ENCODE measurements around the gene IGF2R. TPM values are rescaled to one million over a fixed set of nuclear protein-coding genes. Genes with fewer than 3 reads are reported as not detected.

Gene IGF2R
- total and polyA plus RNA-seq, 2 donors (not counting 1 experiment from before 2014, with no cell fraction given): 9.5 to 53.3 TPM

DNA sequence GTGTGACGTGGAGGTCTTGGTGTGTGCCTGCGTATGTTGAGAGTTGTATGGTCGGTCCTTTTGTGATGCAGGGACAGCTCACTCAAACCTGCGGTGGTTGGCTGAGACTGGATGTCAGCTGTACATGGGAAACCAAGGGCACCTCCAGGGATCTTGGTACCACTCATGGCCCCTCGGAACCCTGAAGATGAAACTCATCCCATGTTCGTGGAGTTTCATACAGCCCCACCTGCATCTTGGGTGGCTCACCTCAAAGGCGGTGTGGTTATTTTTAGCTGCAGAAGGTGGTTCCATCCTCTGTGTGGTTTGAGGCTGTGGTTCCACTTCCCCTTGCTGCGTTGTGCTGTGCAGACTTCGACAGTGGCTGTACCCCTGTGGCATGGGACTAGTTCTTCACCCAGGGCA is 100.2 kb downstream of the IGF2R start:
- H2AFZ ChIP-seq (ENCODE audit: insufficient read depth, low read depth, low read length, poor library complexity, severe bottlenecking): no peak overlapping the region
- peaks cover 4% of the 10 kb centered on the region for H3K79me2 ChIP-seq (ENCODE audit: control insufficient read depth, insufficient read depth, low read length)
- Mint-ChIP-seq H3K27ac (peak overlapping the region; percentile 39), H3K27me3 (no peaks in the 10 kb centered on the region), H3K4me3 (peak overlapping the region; percentile 68), H3K9me3 (ENCODE audit: insufficient read depth) (no peaks in the 10 kb centered on the region), H3K4me1 (peaks cover 39% of the 10 kb centered on the region)
- H3K4me2 ChIP-seq (replicated peaks; ENCODE audit: low read depth, low read length, poor library complexity, severe bottlenecking): peak overlapping the region; percentile 69
- ChIA-PET POLR2A (no interaction called here), CTCF (interaction anchor here (1.0 to 1.3 kb wide), 2 partner anchors 206 to 465 kb away, joined by 3 read pairs; no protein-coding TSS in a partner anchor)
- H3K9me3 ChIP-seq (ENCODE audit: control extremely low read depth in 1 of 3, control insufficient read depth in 2 of 3, insufficient read depth in 1 of 3, low read length in 2 of 3): peaks cover 0 to 6% (median 0%) of the 10 kb centered on the region in 3 donors
- H4K20me1 ChIP-seq (ENCODE audit: control insufficient read depth, insufficient read depth, low read length, poor library complexity, severe bottlenecking): no peaks in the 10 kb centered on the region
- H3K27ac ChIP-seq (ENCODE audit: low read length in 2 of 2): peak overlapping the region in 1 of 2 donors; percentile 24
- no peak for TF ChIP-seq EZH2 (IDR thresholded peaks at IDR 0.05; ENCODE audit: borderline replicate concordance, insufficient read depth, low read depth, low read length, poor library complexity, severe bottlenecking)
- TF ChIP-seq, protein P1, sequence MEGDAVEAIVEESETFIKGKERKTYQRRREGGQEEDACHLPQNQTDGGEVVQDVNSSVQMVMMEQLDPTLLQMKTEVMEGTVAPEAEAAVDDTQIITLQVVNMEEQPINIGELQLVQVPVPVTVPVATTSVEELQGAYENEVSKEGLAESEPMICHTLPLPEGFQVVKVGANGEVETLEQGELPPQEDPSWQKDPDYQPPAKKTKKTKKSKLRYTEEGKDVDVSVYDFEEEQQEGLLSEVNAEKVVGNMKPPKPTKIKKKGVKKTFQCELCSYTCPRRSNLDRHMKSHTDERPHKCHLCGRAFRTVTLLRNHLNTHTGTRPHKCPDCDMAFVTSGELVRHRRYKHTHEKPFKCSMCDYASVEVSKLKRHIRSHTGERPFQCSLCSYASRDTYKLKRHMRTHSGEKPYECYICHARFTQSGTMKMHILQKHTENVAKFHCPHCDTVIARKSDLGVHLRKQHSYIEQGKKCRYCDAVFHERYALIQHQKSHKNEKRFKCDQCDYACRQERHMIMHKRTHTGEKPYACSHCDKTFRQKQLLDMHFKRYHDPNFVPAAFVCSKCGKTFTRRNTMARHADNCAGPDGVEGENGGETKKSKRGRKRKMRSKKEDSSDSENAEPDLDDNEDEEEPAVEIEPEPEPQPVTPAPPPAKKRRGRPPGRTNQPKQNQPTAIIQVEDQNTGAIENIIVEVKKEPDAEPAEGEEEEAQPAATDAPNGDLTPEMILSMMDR (IDR thresholded peaks at IDR 0.05): no peak
- peak; percentile 88 for ATAC-seq (ENCODE audit: low read depth)
- peak; percentile 85 for DNase-seq
- intact Hi-C loops (cut with micrococcal nuclease): loop anchor here (5.0 kb wide), 1 partner anchor 87 kb away; no protein-coding TSS in a partner anchor
- H3K4me3 ChIP-seq (ENCODE audit: control extremely low read depth in 1 of 5, extremely low read depth in 1 of 5, insufficient read depth in 1 of 5, low read depth in 2 of 5, low read length in 4 of 5): peak overlapping the region in 3 of 5 experiments; percentile 10 to 35 (median 31)
- H3K4me1 ChIP-seq (ENCODE audit: control insufficient read depth in 2 of 2, insufficient read depth in 2 of 2, low read length in 2 of 2): peaks cover 29 to 48% of the 10 kb centered on the region in 2 donors
- peak overlapping the region; percentile 27 for H3K9ac ChIP-seq (ENCODE audit: low read length)
- no peaks in the 10 kb centered on the region for H3K27me3 ChIP-seq (replicated peaks in 1 of 4; ENCODE audit: control extremely low read depth in 1 of 4, control insufficient read depth in 3 of 4, insufficient read depth in 4 of 4, low read length in 3 of 4)
- H3K36me3 ChIP-seq (replicated peaks in 1 of 2; ENCODE audit: control extremely low read depth in 1 of 2, control insufficient read depth in 1 of 2, extremely low read depth in 1 of 2, insufficient read depth in 2 of 2, low read length in 1 of 2): peaks cover 3 to 54% of the 10 kb centered on the region in 2 experiments
- WGBS (ENCODE audit: insufficient coverage): 17% methylated on average over 9 of the region's 9 CpGs

DNA sequence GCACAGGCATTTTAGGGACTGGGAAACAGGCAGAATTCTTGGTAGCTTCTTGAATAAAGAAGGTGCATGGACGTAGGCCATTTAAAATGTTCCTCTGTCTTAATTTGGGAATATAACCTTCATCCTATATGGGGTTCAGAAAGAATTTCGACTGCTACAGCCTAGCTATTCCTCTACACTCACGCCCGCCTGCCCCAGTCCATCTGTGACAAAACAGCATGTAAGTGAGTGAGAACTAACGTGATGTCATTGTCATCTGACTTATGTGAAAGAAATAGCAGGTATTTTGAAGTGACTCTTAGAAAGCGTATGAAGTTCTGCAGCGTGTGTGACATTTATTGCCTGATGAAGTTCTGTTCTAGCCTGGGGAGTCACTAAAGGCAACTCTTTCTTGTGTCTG is 100.6 kb downstream of the IGF2R start:
- H3K9me3 ChIP-seq (ENCODE audit: control extremely low read depth in 1 of 3, control insufficient read depth in 2 of 3, insufficient read depth in 1 of 3, low read length in 2 of 3): peaks cover 0 to 6% (median 0%) of the 10 kb centered on the region in 3 donors
- no peaks in the 10 kb centered on the region for H3K27me3 Mint-ChIP-seq
- no peak overlapping the region for H3K9ac ChIP-seq (ENCODE audit: low read length)
- WGBS (ENCODE audit: insufficient coverage): 64% methylated on average over 3 of the region's 7 CpGs
- peak overlapping the region; percentile 69 for H3K4me2 ChIP-seq (replicated peaks; ENCODE audit: low read depth, low read length, poor library complexity, severe bottlenecking)
- H2AFZ ChIP-seq (ENCODE audit: insufficient read depth, low read depth, low read length, poor library complexity, severe bottlenecking): no peak overlapping the region
- no peaks in the 10 kb centered on the region for H3K9me3 Mint-ChIP-seq (ENCODE audit: insufficient read depth)
- H3K4me3 ChIP-seq (ENCODE audit: control extremely low read depth in 1 of 5, extremely low read depth in 1 of 5, insufficient read depth in 1 of 5, low read depth in 2 of 5, low read length in 4 of 5): peak overlapping the region in 1 of 5 experiments; percentile 31
- no peaks in the 10 kb centered on the region for H3K27me3 ChIP-seq (replicated peaks in 1 of 4; ENCODE audit: control extremely low read depth in 1 of 4, control insufficient read depth in 3 of 4, insufficient read depth in 4 of 4, low read length in 3 of 4)
- peak overlapping the region; percentile 68 for H3K4me3 Mint-ChIP-seq
- no peak for TF ChIP-seq EZH2 (IDR thresholded peaks at IDR 0.05; ENCODE audit: borderline replicate concordance, insufficient read depth, low read depth, low read length, poor library complexity, severe bottlenecking)
- TF ChIP-seq, protein P1 (IDR thresholded peaks at IDR 0.05): no peak
- ATAC-seq (ENCODE audit: low read depth) (peak; percentile 29), DNase-seq (no peak)
- H3K27ac Mint-ChIP-seq: no peak overlapping the region
- POLR2A ChIA-PET: interaction anchor here (0.6 kb wide), 1 partner anchor 1857 kb away, joined by 3 read pairs; no protein-coding TSS in a partner anchor
- no peaks in the 10 kb centered on the region for H4K20me1 ChIP-seq (ENCODE audit: control insufficient read depth, insufficient read depth, low read length, poor library complexity, severe bottlenecking)
- H3K27ac ChIP-seq (ENCODE audit: low read length in 2 of 2): peak overlapping the region in 1 of 2 donors; percentile 15
- H3K4me1 Mint-ChIP-seq: peaks cover 39% of the 10 kb centered on the region
- H3K79me2 ChIP-seq (ENCODE audit: control insufficient read depth, insufficient read depth, low read length): peaks cover 4% of the 10 kb centered on the region
- CTCF ChIA-PET: interaction anchor here (1.0 to 1.3 kb wide), 2 partner anchors 206 to 464 kb away, joined by 3 read pairs; no protein-coding TSS in a partner anchor
- intact Hi-C loops (cut with micrococcal nuclease): loop anchor here (5.0 kb wide), 1 partner anchor 87 kb away; no protein-coding TSS in a partner anchor
- H3K4me1 ChIP-seq (ENCODE audit: control insufficient read depth in 2 of 2, insufficient read depth in 2 of 2, low read length in 2 of 2): peaks cover 29 to 48% of the 10 kb centered on the region in 2 donors
- peaks cover 2 to 52% of the 10 kb centered on the region in 2 experiments for H3K36me3 ChIP-seq (replicated peaks in 1 of 2; ENCODE audit: control extremely low read depth in 1 of 2, control insufficient read depth in 1 of 2, extremely low read depth in 1 of 2, insufficient read depth in 2 of 2, low read length in 1 of 2)
